BE2C (cell line): ENCODE data around the gene ORAI2.
A peak's percentile ranks its signal among the peaks of the same experiment; 100 is the strongest.

Source experiments
- DNase-seq: peaks from one replicate; pipeline ENCODE4 v3.0.0-alpha.2; 2020
- H3K27me3 ChIP-seq: fragments of 250-450 bp; sonication (Bioruptor Pico); 2 replicates; pipeline ENCODE4 v1.5.1; 2020; ENCODE audit warnings: mild to moderate bottlenecking
- H3K36me3 ChIP-seq: fragments of 250-450 bp; sonication (Bioruptor Pico); 2 replicates; pipeline ENCODE4 v1.5.1; 2020; ENCODE audit warnings: mild to moderate bottlenecking
- H3K4me1 ChIP-seq: fragments of 250-450 bp; sonication (Bioruptor Pico); 2 replicates; pipeline ENCODE4 v1.5.1; 2020
- H3K4me3 ChIP-seq: 2 replicates; pipeline ENCODE4 v1.5.1; 2011; ENCODE audit warnings: low read depth, low read length
- H3K9me3 ChIP-seq: fragments of 250-450 bp; sonication (Bioruptor Pico); 2 replicates; pipeline ENCODE4 v1.5.1; 2020
- CTCF ChIP-seq: IDR thresholded peaks from 2 replicates; pipeline ENCODE4 v1.5.1; 2012; ENCODE audit warnings: mild to moderate bottlenecking, low read depth, low read length

Gene ORAI2

GRCh38 chr7:102446387-102447156 is 13.2 kb downstream of the ORAI2 start:
- no peak for DNase-seq
- peaks cover 23% of the 10 kb centered on the region for H3K36me3 ChIP-seq

GRCh38 chr7:102447311-102447710 is 13.9 kb downstream of the ORAI2 start:
- DNase-seq, result no peak
- no peaks in the 10 kb centered on the region for H3K4me1 ChIP-seq
- H3K4me3 ChIP-seq, result no peak overlapping the region
- no peaks in the 10 kb centered on the region for H3K27me3 ChIP-seq
- peaks cover 19% of the 10 kb centered on the region for H3K36me3 ChIP-seq
- H3K9me3 ChIP-seq, result no peaks in the 10 kb centered on the region
- no peak for TF ChIP-seq CTCF

More at GRCh38 chr7:102446387-102447156, 13.2 kb downstream of the ORAI2 start:
- no peaks in the 10 kb centered on the region for H3K9me3 ChIP-seq
- H3K4me3 ChIP-seq, result no peak overlapping the region
- peaks cover 3% of the 10 kb centered on the region for H3K4me1 ChIP-seq
- no peaks in the 10 kb centered on the region for H3K27me3 ChIP-seq
- no peak for TF ChIP-seq CTCF

- Histone ChIP-seq H3K36me3 (peaks cover 18% of the 10 kb centered on the region), H3K4me3 (no peak overlapping the region), H3K4me1 (no peaks in the 10 kb centered on the region), H3K27me3 (no peaks in the 10 kb centered on the region), H3K9me3 (no peaks in the 10 kb centered on the region)
- TF ChIP-seq CTCF, result no peak
- no peak for DNase-seq
Measured at GRCh38 chr7:102449136-102449535, 15.8 kb downstream of the ORAI2 start.

- no peak for DNase-seq
- Histone ChIP-seq H3K27me3 (no peaks in the 10 kb centered on the region), H3K4me3 (no peak overlapping the region), H3K9me3 (no peaks in the 10 kb centered on the region), H3K36me3 (peaks cover 18% of the 10 kb centered on the region), H3K4me1 (no peaks in the 10 kb centered on the region)
- TF ChIP-seq CTCF, result peak; percentile 32; the same call in 1 of the 2 replicates
Measured at GRCh38 chr7:102450242-102450641, 16.9 kb downstream of the ORAI2 start.

- Histone ChIP-seq H3K36me3 (peaks cover 26% of the 10 kb centered on the region), H3K4me3 (peak overlapping the region; percentile 31), H3K9me3 (no peaks in the 10 kb centered on the region), H3K27me3 (no peaks in the 10 kb centered on the region), H3K4me1 (no peaks in the 10 kb centered on the region)
- TF ChIP-seq CTCF, result no peak; the same call in 1 of the 2 replicates
- DNase-seq, result peak; percentile 67
Measured at GRCh38 chr7:102451371-102452054, 18.1 kb downstream of the ORAI2 start.

GRCh38 chr7:102452451-102452850 is 19.1 kb downstream of the ORAI2 start:
- TF ChIP-seq CTCF, result no peak
- H3K27me3 ChIP-seq, result no peaks in the 10 kb centered on the region
- H3K9me3 ChIP-seq, result no peaks in the 10 kb centered on the region
- peaks cover 28% of the 10 kb centered on the region for H3K36me3 ChIP-seq
- no peaks in the 10 kb centered on the region for H3K4me1 ChIP-seq
- no peak overlapping the region for H3K4me3 ChIP-seq
- DNase-seq, result no peak
